ENCODE measurements around the gene ANK3. TPM values are rescaled to one million over a fixed set of nuclear protein-coding genes. Genes with fewer than 3 reads are reported as not detected.

ANK3 gene
- total RNA-seq, 1 experiment from 2014 or later = 15.3 TPM

GRCh38 chr10:60155099-60155877 is 234.4 kb downstream of the ANK3 start:
- Histone ChIP-seq H3K9me3 (ENCODE audit: control insufficient read depth in 1 of 2, insufficient read depth in 1 of 2, low read depth in 1 of 2, low read length in 2 of 2) (no peaks in the 10 kb centered on the region), H3K9ac (ENCODE audit: low read length) (no peak overlapping the region), H4K20me1 (ENCODE audit: insufficient read depth) (no peaks in the 10 kb centered on the region), H3K4me1 (ENCODE audit: control insufficient read depth in 1 of 2, insufficient read depth in 2 of 2, low read length in 2 of 2) (no peaks in the 10 kb centered on the region), H3K36me3 (ENCODE audit: control insufficient read depth in 1 of 2, insufficient read depth in 2 of 2, low read length in 2 of 2) (no peaks in the 10 kb centered on the region), H3K27ac (ENCODE audit: low read depth, low read length) (no peak overlapping the region), H3K4me2 (ENCODE audit: low read length) (no peak overlapping the region), H3K79me2 (ENCODE audit: insufficient read depth, low read length) (no peaks in the 10 kb centered on the region), H2AFZ (ENCODE audit: low read depth, low read length, poor library complexity, severe bottlenecking) (no peak overlapping the region), H3K4me3 (replicated peaks in 1 of 2; ENCODE audit: low read depth in 1 of 2, low read length in 2 of 2) (no peak overlapping the region), H3K9me2 (ENCODE audit: insufficient read depth) (no peaks in the 10 kb centered on the region), H3K27me3 (ENCODE audit: insufficient read depth, low read length) (no peaks in the 10 kb centered on the region)
- RAD21 ChIA-PET (ENCODE audit: low non-redundant PET in 1 of 2, low total read pairs in 2 of 2, uncharacterized antibody in 2 of 2, unreplicated experiment in 2 of 2) = no interaction called here
- POLR2A ChIA-PET = no interaction called here
- intact Hi-C loops (cut with micrococcal nuclease) = no loop called here
- no TSS peak for BruUV-seq (replicated peaks)
- DNase-seq (ENCODE audit: low read depth, low spot score) (no peak), ATAC-seq (no peak)
- CTCF ChIA-PET = no interaction called here
- no peak for TF ChIP-seq ZNF274 (IDR thresholded peaks at IDR 0.05; ENCODE audit: low read depth, low read length)

- peak overlapping the region; percentile 51; the same call in 1 of the 2 replicates for H3K4me2 ChIP-seq (ENCODE audit: low read length)
Observed at GRCh38 chr10:60149003-60149402, 240.7 kb downstream of the ANK3 start.

More at GRCh38 chr10:60149003-60149402, 240.7 kb downstream of the ANK3 start:
- Histone ChIP-seq H3K36me3 (ENCODE audit: control insufficient read depth in 1 of 2, insufficient read depth in 2 of 2, low read length in 2 of 2) (no peaks in the 10 kb centered on the region), H3K4me3 (replicated peaks in 1 of 2; ENCODE audit: low read depth in 1 of 2, low read length in 2 of 2) (no peak overlapping the region), H3K9ac (ENCODE audit: low read length) (no peak overlapping the region), H3K9me3 (ENCODE audit: control insufficient read depth in 1 of 2, insufficient read depth in 1 of 2, low read depth in 1 of 2, low read length in 2 of 2) (no peaks in the 10 kb centered on the region), H3K9me2 (ENCODE audit: insufficient read depth) (0 out of 2 replicates have a peak, but pooled peaks cover 4% of the 10 kb centered on the region), H2AFZ (ENCODE audit: low read depth, low read length, poor library complexity, severe bottlenecking) (no peak overlapping the region), H4K20me1 (ENCODE audit: insufficient read depth) (no peaks in the 10 kb centered on the region), H3K27ac (ENCODE audit: low read depth, low read length) (no peak overlapping the region), H3K79me2 (ENCODE audit: insufficient read depth, low read length) (no peaks in the 10 kb centered on the region), H3K27me3 (ENCODE audit: insufficient read depth, low read length) (no peaks in the 10 kb centered on the region), H3K4me1 (ENCODE audit: control insufficient read depth in 1 of 2, insufficient read depth in 2 of 2, low read length in 2 of 2) (peaks cover 16 to 19% of the 10 kb centered on the region in 2 experiments)
- TF ChIP-seq TCF7L2 (IDR thresholded peaks at IDR 0.05; ENCODE audit: borderline replicate concordance, extremely low read depth, insufficient read depth, insufficient read length) = no peak
- no peak for TF ChIP-seq MAX (IDR thresholded peaks at IDR 0.05)
- no peak for TF ChIP-seq ELF1 (IDR thresholded peaks at IDR 0.05; ENCODE audit: borderline replicate concordance, low read depth)
- TF ChIP-seq REST (IDR thresholded peaks at IDR 0.05; ENCODE audit: low read depth) = no peak
- no peak for TF ChIP-seq EGR1 (IDR thresholded peaks at IDR 0.05; ENCODE audit: low read depth)
- TF ChIP-seq ATF3 (IDR thresholded peaks at IDR 0.05) = no peak
- no peak for TF ChIP-seq EZH2 (IDR thresholded peaks at IDR 0.05)
- ChIA-PET CTCF (no interaction called here), POLR2A (no interaction called here), RAD21 (ENCODE audit: low non-redundant PET in 1 of 2, low total read pairs in 2 of 2, uncharacterized antibody in 2 of 2, unreplicated experiment in 2 of 2) (no interaction called here)
- no TSS peak for BruUV-seq (replicated peaks)
- no peak for DNase-seq (ENCODE audit: low read depth, low spot score)
- ATAC-seq = peak; percentile 25; the same call in 1 of the 2 replicates
- intact Hi-C loops (cut with micrococcal nuclease) = no loop called here
